Uterus (tissue), 2 donors: ENCODE data around the gene JARID2.

Source experiments
- POLR2A ChIP-seq, 2 donors: fragments of 450-650 bp; IDR thresholded peaks; one replicate each; pipeline ENCODE4 v1.6.1; 2016; ENCODE audit warnings: antibody characterized with exemption in 2 of 2, mild to moderate bottlenecking in 1 of 2, moderate library complexity in 1 of 2
- TF ChIP-seq, protein P1 (sequence below), 4 experiments: fragments of 200-600 bp in 2 of 4; fragments of 450-650 bp in 2 of 4; sonication (generic) in 2 of 4; IDR thresholded peaks; one replicate each; pipeline ENCODE4 v1.5.1; 2016 to 2019; ENCODE audit warnings: antibody characterized with exemption in 4 of 4, mild to moderate bottlenecking in 2 of 4, moderate library complexity in 1 of 4

DNA sequence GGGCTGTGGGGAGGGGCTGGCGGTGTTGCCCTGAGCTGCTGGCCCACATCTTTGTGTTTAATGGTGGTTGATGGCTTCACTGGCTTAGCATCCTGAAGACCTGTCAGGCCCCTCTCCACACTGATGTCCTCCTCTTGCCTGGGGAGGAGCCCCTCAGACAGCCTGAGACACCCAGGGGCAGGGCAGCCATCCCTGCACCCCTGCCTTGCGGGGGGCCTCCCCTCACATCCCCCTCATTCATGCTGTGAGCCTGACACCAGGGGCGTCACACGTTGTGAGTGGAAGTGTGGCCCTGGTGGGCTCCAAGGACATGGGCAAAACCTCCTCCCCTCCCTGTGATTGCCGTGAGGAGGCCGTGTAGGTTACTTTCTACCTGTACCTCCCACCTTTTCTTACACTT, 264.3 kb downstream of the JARID2 start:
- TF ChIP-seq, protein P1, sequence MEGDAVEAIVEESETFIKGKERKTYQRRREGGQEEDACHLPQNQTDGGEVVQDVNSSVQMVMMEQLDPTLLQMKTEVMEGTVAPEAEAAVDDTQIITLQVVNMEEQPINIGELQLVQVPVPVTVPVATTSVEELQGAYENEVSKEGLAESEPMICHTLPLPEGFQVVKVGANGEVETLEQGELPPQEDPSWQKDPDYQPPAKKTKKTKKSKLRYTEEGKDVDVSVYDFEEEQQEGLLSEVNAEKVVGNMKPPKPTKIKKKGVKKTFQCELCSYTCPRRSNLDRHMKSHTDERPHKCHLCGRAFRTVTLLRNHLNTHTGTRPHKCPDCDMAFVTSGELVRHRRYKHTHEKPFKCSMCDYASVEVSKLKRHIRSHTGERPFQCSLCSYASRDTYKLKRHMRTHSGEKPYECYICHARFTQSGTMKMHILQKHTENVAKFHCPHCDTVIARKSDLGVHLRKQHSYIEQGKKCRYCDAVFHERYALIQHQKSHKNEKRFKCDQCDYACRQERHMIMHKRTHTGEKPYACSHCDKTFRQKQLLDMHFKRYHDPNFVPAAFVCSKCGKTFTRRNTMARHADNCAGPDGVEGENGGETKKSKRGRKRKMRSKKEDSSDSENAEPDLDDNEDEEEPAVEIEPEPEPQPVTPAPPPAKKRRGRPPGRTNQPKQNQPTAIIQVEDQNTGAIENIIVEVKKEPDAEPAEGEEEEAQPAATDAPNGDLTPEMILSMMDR (IDR thresholded peaks at IDR 0.05): no peak
- no peak for TF ChIP-seq POLR2A (IDR thresholded peaks at IDR 0.05)
